Esophagus squamous epithelium (tissue), 4 donors: ENCODE measurements around the gene KBTBD12.

Source experiments
- POLR2A ChIP-seq, 4 donors: fragments of 450-650 bp; IDR thresholded peaks; one replicate each; pipeline ENCODE4 v1.6.1; 2017; ENCODE audit warnings: antibody characterized with exemption in 4 of 4, mild to moderate bottlenecking in 4 of 4, moderate library complexity in 3 of 4
- TF ChIP-seq, protein P1 (sequence below), 6 experiments: fragments of 450-650 bp in 4 of 6; fragments of 200-600 bp in 2 of 6; sonication (generic) in 2 of 6; IDR thresholded peaks; one replicate each; pipeline ENCODE4 v1.5.1; 2016 to 2019; ENCODE audit warnings: antibody characterized with exemption in 6 of 6, mild to moderate bottlenecking in 4 of 6, moderate library complexity in 4 of 6

GRCh38 chr3:127888156-127888555 is 26.9 kb upstream of the KBTBD12 start:
- TF ChIP-seq POLR2A (IDR thresholded peaks at IDR 0.05), result no peak
- TF ChIP-seq, protein P1, sequence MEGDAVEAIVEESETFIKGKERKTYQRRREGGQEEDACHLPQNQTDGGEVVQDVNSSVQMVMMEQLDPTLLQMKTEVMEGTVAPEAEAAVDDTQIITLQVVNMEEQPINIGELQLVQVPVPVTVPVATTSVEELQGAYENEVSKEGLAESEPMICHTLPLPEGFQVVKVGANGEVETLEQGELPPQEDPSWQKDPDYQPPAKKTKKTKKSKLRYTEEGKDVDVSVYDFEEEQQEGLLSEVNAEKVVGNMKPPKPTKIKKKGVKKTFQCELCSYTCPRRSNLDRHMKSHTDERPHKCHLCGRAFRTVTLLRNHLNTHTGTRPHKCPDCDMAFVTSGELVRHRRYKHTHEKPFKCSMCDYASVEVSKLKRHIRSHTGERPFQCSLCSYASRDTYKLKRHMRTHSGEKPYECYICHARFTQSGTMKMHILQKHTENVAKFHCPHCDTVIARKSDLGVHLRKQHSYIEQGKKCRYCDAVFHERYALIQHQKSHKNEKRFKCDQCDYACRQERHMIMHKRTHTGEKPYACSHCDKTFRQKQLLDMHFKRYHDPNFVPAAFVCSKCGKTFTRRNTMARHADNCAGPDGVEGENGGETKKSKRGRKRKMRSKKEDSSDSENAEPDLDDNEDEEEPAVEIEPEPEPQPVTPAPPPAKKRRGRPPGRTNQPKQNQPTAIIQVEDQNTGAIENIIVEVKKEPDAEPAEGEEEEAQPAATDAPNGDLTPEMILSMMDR (IDR thresholded peaks at IDR 0.05), result no peak
